Spinal cord (tissue), 10 donors: Measurements from ENCODE around the gene FRMD4A. TPM values are rescaled to one million over a fixed set of nuclear protein-coding genes. Genes with fewer than 3 reads are reported as not detected.

ENCODE experiments used
- DNase-seq, 6 donors: peaks; one replicate each; pipeline versions ENCODE4 v3.0.0 to v3.0.0-alpha.2; 2013 to 2015; ENCODE audit warnings: low spot score in 6 of 6, low read depth in 4 of 6
- H3K27ac ChIP-seq: one replicate; pipeline ENCODE4 v1.5.1; 2013; ENCODE audit warnings: low read depth, low read length, control low read depth
- H3K27me3 ChIP-seq: one replicate; pipeline ENCODE4 v1.6.1; 2013; ENCODE audit warnings: low read length; ENCODE audit not compliant: control insufficient read depth, insufficient read depth
- H3K36me3 ChIP-seq: one replicate; pipeline ENCODE4 v1.6.1; 2013; ENCODE audit warnings: low read length; ENCODE audit not compliant: control insufficient read depth, insufficient read depth
- H3K4me1 ChIP-seq: one replicate; pipeline ENCODE4 v1.6.1; 2013; ENCODE audit warnings: low read length; ENCODE audit not compliant: control insufficient read depth, insufficient read depth
- H3K4me3 ChIP-seq: one replicate; pipeline ENCODE4 v1.5.1; 2013; ENCODE audit warnings: low read depth, low read length, control low read depth
- H3K9me3 ChIP-seq: one replicate; pipeline ENCODE4 v1.6.1; 2013; ENCODE audit warnings: low read length; ENCODE audit not compliant: control insufficient read depth, insufficient read depth
- WGBS: methylation state at CpG from one replicate; pipeline ENCODE4 v1.1.5; 2013; ENCODE audit warnings: missing lambda C conversion rate; ENCODE audit not compliant: insufficient coverage; 5-methylcytosine and 5-hydroxymethylcytosine counted together
- polyA plus RNA-seq, 2 donors: library from polyadenylated mRNA; unstranded; fragments of 120-200 nt; gene quantifications; one replicate each; pipeline ENCODE4 v1.2.1, GENCODE V29; 2013; ENCODE audit not compliant: insufficient read length in 2 of 2
- total RNA-seq, 2 donors: library from RNA; depleted of rRNA in 1 of 2; stranded (reverse); fragments of 120-200 nt in 1 of 2; fragments of >200 nt in 1 of 2; gene quantifications; one replicate each; pipeline versions ENCODE4 v1.2.3 to v1.2.4, GENCODE V29; 2013 to 2014
- donor health status: healthy.

Gene FRMD4A
- total and polyA plus RNA-seq, 4 donors = 75.4 to 97.8 (median 91.8) TPM

GRCh38 chr10:14089556-14090292 lies 241.0 kb downstream of the FRMD4A start:
- WGBS = 75% methylated on average over 12 of the region's 17 CpGs
- no peaks in the 10 kb centered on the region for H3K27me3 ChIP-seq
- H3K36me3 ChIP-seq = no peaks in the 10 kb centered on the region
- H3K27ac ChIP-seq = no peak overlapping the region
- H3K4me3 ChIP-seq = no peak overlapping the region
- H3K4me1 ChIP-seq = peaks cover 32% of the 10 kb centered on the region
- no peaks in the 10 kb centered on the region for H3K9me3 ChIP-seq
- peak in 2 of 6 donors; percentile 25 to 65 for DNase-seq

GRCh38 chr10:14087566-14087965 lies 243.2 kb downstream of the FRMD4A start:
- Histone ChIP-seq H3K4me3 (no peak overlapping the region), H3K4me1 (peaks cover 19% of the 10 kb centered on the region), H3K9me3 (no peaks in the 10 kb centered on the region), H3K27me3 (no peaks in the 10 kb centered on the region), H3K36me3 (peaks cover 3% of the 10 kb centered on the region), H3K27ac (no peak overlapping the region)
- peak in 1 of 6 donors; percentile 43 for DNase-seq
- WGBS = 100% methylated on average over 1 of the region's 7 CpGs

- peaks cover 19% of the 10 kb centered on the region for H3K4me1 ChIP-seq
- peak in 1 of 6 donors; percentile 37 for DNase-seq
- no peak overlapping the region for H3K27ac ChIP-seq
- 33% methylated on average over 1 of the region's 3 CpGs for WGBS
- H3K27me3 ChIP-seq = no peaks in the 10 kb centered on the region
- no peaks in the 10 kb centered on the region for H3K9me3 ChIP-seq
- no peak overlapping the region for H3K4me3 ChIP-seq
- H3K36me3 ChIP-seq = peaks cover 3% of the 10 kb centered on the region
These were observed 244.1 kb downstream of the FRMD4A start for GRCh38 chr10:14086596-14086995.

- Histone ChIP-seq H3K27me3 (no peaks in the 10 kb centered on the region), H3K36me3 (peaks cover 6% of the 10 kb centered on the region), H3K4me1 (peaks cover 13% of the 10 kb centered on the region), H3K4me3 (no peak overlapping the region), H3K9me3 (no peaks in the 10 kb centered on the region), H3K27ac (no peak overlapping the region)
- DNase-seq = no peak
- WGBS = 96% methylated on average over 7 of the region's 7 CpGs
These were observed 245.8 kb downstream of the FRMD4A start for GRCh38 chr10:14084875-14085274.

GRCh38 chr10:14080795-14081194 lies 249.9 kb downstream of the FRMD4A start:
- WGBS = no CpG with 5 or more reads among the region's 4 CpGs
- Histone ChIP-seq H3K4me3 (no peak overlapping the region), H3K4me1 (no peaks in the 10 kb centered on the region), H3K27ac (no peak overlapping the region), H3K27me3 (no peaks in the 10 kb centered on the region), H3K9me3 (peaks cover 6% of the 10 kb centered on the region), H3K36me3 (peaks cover 6% of the 10 kb centered on the region)
- no peak for DNase-seq

- peaks cover 6% of the 10 kb centered on the region for H3K9me3 ChIP-seq
- H3K27me3 ChIP-seq = no peaks in the 10 kb centered on the region
- H3K27ac ChIP-seq = no peak overlapping the region
- H3K4me3 ChIP-seq = no peak overlapping the region
- WGBS = no CpG with 5 or more reads among the region's 3 CpGs
- peaks cover 3% of the 10 kb centered on the region for H3K36me3 ChIP-seq
- no peak for DNase-seq
- peaks cover 4% of the 10 kb centered on the region for H3K4me1 ChIP-seq
These were observed 253.3 kb downstream of the FRMD4A start for GRCh38 chr10:14077430-14077829.

- peaks cover 4% of the 10 kb centered on the region for H3K4me1 ChIP-seq
- H3K27ac ChIP-seq = peak overlapping the region; percentile 35
- WGBS = 47% methylated on average over 15 of the region's 17 CpGs
- H3K36me3 ChIP-seq = no peaks in the 10 kb centered on the region
- H3K4me3 ChIP-seq = no peak overlapping the region
- peaks cover 6% of the 10 kb centered on the region for H3K9me3 ChIP-seq
- no peaks in the 10 kb centered on the region for H3K27me3 ChIP-seq
- peak in 3 of 6 donors; percentile 33 to 85 (median 65) for DNase-seq
These were observed 256.5 kb downstream of the FRMD4A start for GRCh38 chr10:14074062-14074884.

- no peak overlapping the region for H3K27ac ChIP-seq
- peaks cover 4% of the 10 kb centered on the region for H3K4me1 ChIP-seq
- WGBS = no CpG with 5 or more reads among the region's 3 CpGs
- no peaks in the 10 kb centered on the region for H3K36me3 ChIP-seq
- H3K27me3 ChIP-seq = no peaks in the 10 kb centered on the region
- H3K9me3 ChIP-seq = no peaks in the 10 kb centered on the region
- DNase-seq = no peak
- H3K4me3 ChIP-seq = no peak overlapping the region
These were observed 258.2 kb downstream of the FRMD4A start for GRCh38 chr10:14072541-14072940.

- no peaks in the 10 kb centered on the region for H3K36me3 ChIP-seq
- no peak overlapping the region for H3K4me3 ChIP-seq
- DNase-seq = no peak
- H3K27ac ChIP-seq = no peak overlapping the region
- H3K4me1 ChIP-seq = peaks cover 4% of the 10 kb centered on the region
- no peaks in the 10 kb centered on the region for H3K27me3 ChIP-seq
- no peaks in the 10 kb centered on the region for H3K9me3 ChIP-seq
- 80% methylated on average over 1 of the region's 4 CpGs for WGBS
These were observed 258.8 kb downstream of the FRMD4A start for GRCh38 chr10:14071956-14072355.
